Right cardiac atrium (tissue), 5 donors: ENCODE measurements around the gene C1QTNF9B. TPM values are rescaled to one million over a fixed set of nuclear protein-coding genes. Genes with fewer than 3 reads are reported as not detected.

Experiments used
- ATAC-seq, 2 donors: fragments of 200-7000 bp; cut with Tn5 transposase; one replicate each; pipeline versions ENCODE4 v1.8.0 to v1.9.1; 2020; ENCODE audit warnings: moderate library complexity in 2 of 2, mild to moderate bottlenecking in 1 of 2
- DNase-seq, 3 donors: peaks; one replicate each; pipeline ENCODE4 v3.0.0-alpha.2; 2020
- H3K27ac ChIP-seq: one replicate; pipeline ENCODE4 v1.5.1; 2013; ENCODE audit warnings: mild to moderate bottlenecking, low read length, control low read depth, moderate library complexity
- H3K27me3 ChIP-seq: one replicate; pipeline ENCODE4 v1.6.1; 2013; ENCODE audit not compliant: control insufficient read depth, insufficient read depth
- H3K4me1 ChIP-seq: one replicate; pipeline ENCODE4 v1.6.1; 2013; ENCODE audit warnings: low read length; ENCODE audit not compliant: control insufficient read depth, insufficient read depth
- H3K4me3 ChIP-seq: one replicate; pipeline ENCODE4 v1.5.1; 2013; ENCODE audit warnings: low read length, control low read depth
- H3K9me3 ChIP-seq: one replicate; pipeline ENCODE4 v1.6.1; 2013; ENCODE audit warnings: low read length; ENCODE audit not compliant: control insufficient read depth
- WGBS: extraction: QIAGEN DNeasy Blood & Tissue Kit; methylation state at CpG from one replicate; pipeline ENCODE4 v1.1.7; 2013; 5-methylcytosine and 5-hydroxymethylcytosine counted together
- intact Hi-C, 4 donors: fragments of 100-400 bp; cut with DNase I; formaldehyde crosslinking; loops; one replicate each; pipeline versions ENCODE4 v1.11.0 to v1.14.0; 2022 to 2023
- polyA plus RNA-seq: library from polyadenylated mRNA; stranded (reverse); fragments of 200-250 nt; gene quantifications from one replicate; pipeline ENCODE4 v1.2.3, GENCODE V29; 2013
- total RNA-seq, 4 donors: library from RNA; stranded (reverse); fragmentation: NEBNext Ultra II Directional; extraction: Animal tissue kit (Norgen Biotek cat#: 25700); gene quantifications; one replicate each; pipeline ENCODE4 v1.2.1, GENCODE V29; 2021
- donor health status: healthy with polysubstance abuse.
- donor health status: DM: no; HTN: yes; CAD: no.
- donor health status: DM: no; HTN: no; CAD: no.
- donor health status: DM: no; HTN: yes; CAD: no; lungs with severe emphysema.
- donor health status: DM: yes; HTN: yes; CAD: no.

C1QTNF9B gene
- total and polyA plus RNA-seq, 5 donors: 0.34 to 1.2 TPM; not detected in 3

GRCh38 chr13:23844132-23844531, 53.2 kb downstream of the C1QTNF9B start:
- H3K4me3 ChIP-seq: no peak overlapping the region
- WGBS: 98% methylated on average over 2 of the region's 2 CpGs
- DNase-seq: no peak
- H3K4me1 ChIP-seq: no peaks in the 10 kb centered on the region
- no peaks in the 10 kb centered on the region for H3K27me3 ChIP-seq
- H3K27ac ChIP-seq: no peak overlapping the region
- H3K9me3 ChIP-seq: no peaks in the 10 kb centered on the region
- no peak for ATAC-seq
- intact Hi-C loops: no loop called here

- H3K4me1 ChIP-seq: no peaks in the 10 kb centered on the region
- H3K9me3 ChIP-seq: no peaks in the 10 kb centered on the region
- no peak for ATAC-seq
- no peaks in the 10 kb centered on the region for H3K27me3 ChIP-seq
- H3K4me3 ChIP-seq: no peak overlapping the region
- intact Hi-C loops: no loop called here
- 49% methylated on average over 1 of the region's 1 CpG for WGBS
- DNase-seq: no peak
- H3K27ac ChIP-seq: no peak overlapping the region
Measured at GRCh38 chr13:23843436-23843835, 53.9 kb downstream of the C1QTNF9B start.

GRCh38 chr13:23842406-23842805, 54.9 kb downstream of the C1QTNF9B start:
- ATAC-seq (no peak), DNase-seq (no peak)
- intact Hi-C loops: no loop called here
- no peak overlapping the region for H3K27ac ChIP-seq
- no peaks in the 10 kb centered on the region for H3K9me3 ChIP-seq
- no peaks in the 10 kb centered on the region for H3K27me3 ChIP-seq
- WGBS: 90% methylated on average over 8 of the region's 8 CpGs
- no peaks in the 10 kb centered on the region for H3K4me1 ChIP-seq
- H3K4me3 ChIP-seq: no peak overlapping the region

Other genes starting within 250 kb of the C1QTNF9B start
- 100 to 1,000 TPM in 3 of 4 donors, 10 to 100 TPM in 1; 70.2 to 298 (median 139) TPM for gene MIPEP, start 8.1 kb downstream of the C1QTNF9B start, total RNA-seq
- gene MIPEP, start 8.1 kb downstream of the C1QTNF9B start, polyA plus RNA-seq: 254 TPM